Colonic mucosa (tissue), 4 donors: ENCODE data around the gene ABHD10. TPM values are rescaled to one million over a fixed set of nuclear protein-coding genes. Genes with fewer than 3 reads are reported as not detected.
A peak's percentile ranks its signal among the peaks of the same experiment; 100 is the strongest.

Experiments used
- DNase-seq: peaks from one replicate; pipeline ENCODE4 v3.0.0-alpha.2; 2020
- H3K27ac ChIP-seq: fragments of 200-600 bp; one replicate; pipeline ENCODE4 v1.8.0; 2021
- H3K27me3 ChIP-seq: fragments of 200-600 bp; one replicate; pipeline ENCODE4 v1.8.0; 2021
- H3K36me3 ChIP-seq: fragments of 200-600 bp; one replicate; pipeline ENCODE4 v1.8.0; 2021
- H3K4me1 ChIP-seq: fragments of 200-600 bp; one replicate; pipeline ENCODE4 v1.8.0; 2021; ENCODE audit warnings: mild to moderate bottlenecking
- H3K4me3 ChIP-seq: fragments of 200-600 bp; one replicate; pipeline ENCODE4 v1.8.0; 2021
- H3K9ac ChIP-seq, 2 donors: one replicate each; pipeline ENCODE4 v1.7.0; 2013; ENCODE audit warnings: control low read depth in 2 of 2, low read depth in 2 of 2, low read length in 2 of 2
- H3K9me3 ChIP-seq: fragments of 200-600 bp; one replicate; pipeline ENCODE4 v1.8.0; 2021
- intact Hi-C: fragments of 100-400 bp; cut with DNase I; formaldehyde crosslinking; loops from one replicate; pipeline ENCODE4 v1.14.1; 2022
- total RNA-seq, 2 donors: library from RNA; stranded (reverse); fragmentation: NEBNext Ultra II Directional in 1 of 2; extraction: Animal tissue kit (Norgen Biotek cat#: 25700) in 1 of 2; gene quantifications; one replicate each; pipeline ENCODE4 v1.2.1, GENCODE V29; 2021
- TF ChIP-seq, protein P1 (sequence below): fragments of 200-600 bp; IDR thresholded peaks from one replicate; pipeline ENCODE4 v1.8.0; 2022; ENCODE audit warnings: antibody characterized with exemption, mild to moderate bottlenecking
- donor health status: healthy.
- donor health status: DM: no; HTN: no; CAD: no.
- donor health status: DM: no; HTN: no; CAD: no.

The ABHD10 gene
- total RNA-seq, 2 donors from 2014 or later = 27.8 to 31.7 TPM

- DNase-seq = peak; percentile 22
- TF ChIP-seq, protein P1, sequence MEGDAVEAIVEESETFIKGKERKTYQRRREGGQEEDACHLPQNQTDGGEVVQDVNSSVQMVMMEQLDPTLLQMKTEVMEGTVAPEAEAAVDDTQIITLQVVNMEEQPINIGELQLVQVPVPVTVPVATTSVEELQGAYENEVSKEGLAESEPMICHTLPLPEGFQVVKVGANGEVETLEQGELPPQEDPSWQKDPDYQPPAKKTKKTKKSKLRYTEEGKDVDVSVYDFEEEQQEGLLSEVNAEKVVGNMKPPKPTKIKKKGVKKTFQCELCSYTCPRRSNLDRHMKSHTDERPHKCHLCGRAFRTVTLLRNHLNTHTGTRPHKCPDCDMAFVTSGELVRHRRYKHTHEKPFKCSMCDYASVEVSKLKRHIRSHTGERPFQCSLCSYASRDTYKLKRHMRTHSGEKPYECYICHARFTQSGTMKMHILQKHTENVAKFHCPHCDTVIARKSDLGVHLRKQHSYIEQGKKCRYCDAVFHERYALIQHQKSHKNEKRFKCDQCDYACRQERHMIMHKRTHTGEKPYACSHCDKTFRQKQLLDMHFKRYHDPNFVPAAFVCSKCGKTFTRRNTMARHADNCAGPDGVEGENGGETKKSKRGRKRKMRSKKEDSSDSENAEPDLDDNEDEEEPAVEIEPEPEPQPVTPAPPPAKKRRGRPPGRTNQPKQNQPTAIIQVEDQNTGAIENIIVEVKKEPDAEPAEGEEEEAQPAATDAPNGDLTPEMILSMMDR = no peak
- no peak overlapping the region for H3K27ac ChIP-seq
Measured at GRCh38 chr3:112042842-112043280, 64.0 kb downstream of the ABHD10 start.

More at GRCh38 chr3:112042842-112043280, 64.0 kb downstream of the ABHD10 start:
- Histone ChIP-seq H3K4me1 (no peaks in the 10 kb centered on the region), H3K4me3 (no peak overlapping the region), H3K27me3 (no peaks in the 10 kb centered on the region), H3K36me3 (no peaks in the 10 kb centered on the region), H3K9ac (no peak overlapping the region), H3K9me3 (no peaks in the 10 kb centered on the region)
- intact Hi-C loops = no loop called here

Other genes starting within 250 kb of the ABHD10 start
- gene PHLDB2, start 119.8 kb upstream of the ABHD10 start, total RNA-seq = 10 to 100 TPM in 1 of 2 donors, 1 to 10 TPM in 1; 3.1 to 33.4 TPM
- gene TAGLN3, start 19.9 kb downstream of the ABHD10 start, total RNA-seq = 1 to 10 TPM in 1 of 2 donors, not detected in 1; 1.8 TPM
- gene TMPRSS7, start 55.7 kb downstream of the ABHD10 start, total RNA-seq = not detected
- 10 to 100 TPM; 25.1 to 39.3 TPM for gene C3orf52, start 107.4 kb downstream of the ABHD10 start, total RNA-seq
- under 1 TPM; 0.16 to 0.17 TPM for gene GCSAM, start 154.2 kb downstream of the ABHD10 start, total RNA-seq